ENCODE data around the gene ELP4. TPM values are rescaled to one million over a fixed set of nuclear protein-coding genes. Genes with fewer than 3 reads are reported as not detected.

The ELP4 gene
- total RNA-seq, 1 experiment from 2014 or later, result 24.6 TPM

GRCh38 chr11:31808721-31809540, 299.4 kb downstream of the ELP4 start:
- no peak for DNase-seq (ENCODE audit: low spot score)

GRCh38 chr11:31809541-31809856, 299.9 kb downstream of the ELP4 start:
- DNase-seq (ENCODE audit: low spot score), result no peak

DNA sequence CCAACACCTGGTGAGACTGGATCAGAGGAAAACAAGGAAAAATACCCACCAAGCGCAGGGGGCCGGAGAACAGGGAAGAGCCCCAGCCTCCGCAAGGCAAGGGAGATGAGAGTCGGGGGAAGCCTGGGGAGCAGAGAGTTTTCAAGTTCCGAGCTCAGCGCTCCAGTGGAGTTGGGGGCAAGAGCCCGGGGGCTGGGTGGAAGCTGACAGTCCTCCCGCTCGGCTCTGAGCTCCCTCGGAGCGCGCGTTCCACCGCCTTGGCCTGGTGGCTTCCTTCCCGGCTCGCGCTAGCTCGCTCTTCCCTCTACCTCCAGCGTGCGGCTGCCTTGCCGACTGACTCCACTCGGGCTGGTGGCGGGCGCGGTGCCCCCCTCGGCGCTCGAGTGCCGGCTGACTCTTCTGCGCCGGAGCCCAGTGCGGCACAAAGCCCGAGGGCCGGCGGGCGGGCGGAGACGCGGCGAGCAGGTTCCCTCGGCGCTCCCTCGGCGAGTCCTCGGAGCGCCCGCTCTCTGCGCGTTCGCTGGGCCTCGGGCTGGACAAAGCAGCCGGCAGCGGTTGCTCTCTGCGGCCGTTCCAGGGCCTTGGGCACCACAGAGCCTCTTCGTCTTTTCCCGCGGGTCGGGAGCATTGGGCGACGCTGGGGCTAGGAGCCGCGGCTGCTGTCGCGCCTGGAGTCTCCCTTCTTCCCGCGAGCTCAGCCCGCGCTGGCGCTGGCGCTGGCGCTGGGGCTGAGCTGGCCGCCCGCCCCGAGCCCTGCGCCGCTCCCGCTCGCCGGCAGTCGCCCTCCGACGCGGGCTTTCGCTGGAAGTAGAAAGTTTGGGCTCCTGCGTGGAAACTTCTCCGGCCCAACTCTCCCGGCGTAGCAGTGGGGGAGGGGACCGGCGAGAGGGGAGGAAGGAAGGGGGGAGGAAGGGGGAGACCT, 300.6 kb downstream of the ELP4 start:
- DNase-seq (ENCODE audit: low spot score), result no peak

DNA sequence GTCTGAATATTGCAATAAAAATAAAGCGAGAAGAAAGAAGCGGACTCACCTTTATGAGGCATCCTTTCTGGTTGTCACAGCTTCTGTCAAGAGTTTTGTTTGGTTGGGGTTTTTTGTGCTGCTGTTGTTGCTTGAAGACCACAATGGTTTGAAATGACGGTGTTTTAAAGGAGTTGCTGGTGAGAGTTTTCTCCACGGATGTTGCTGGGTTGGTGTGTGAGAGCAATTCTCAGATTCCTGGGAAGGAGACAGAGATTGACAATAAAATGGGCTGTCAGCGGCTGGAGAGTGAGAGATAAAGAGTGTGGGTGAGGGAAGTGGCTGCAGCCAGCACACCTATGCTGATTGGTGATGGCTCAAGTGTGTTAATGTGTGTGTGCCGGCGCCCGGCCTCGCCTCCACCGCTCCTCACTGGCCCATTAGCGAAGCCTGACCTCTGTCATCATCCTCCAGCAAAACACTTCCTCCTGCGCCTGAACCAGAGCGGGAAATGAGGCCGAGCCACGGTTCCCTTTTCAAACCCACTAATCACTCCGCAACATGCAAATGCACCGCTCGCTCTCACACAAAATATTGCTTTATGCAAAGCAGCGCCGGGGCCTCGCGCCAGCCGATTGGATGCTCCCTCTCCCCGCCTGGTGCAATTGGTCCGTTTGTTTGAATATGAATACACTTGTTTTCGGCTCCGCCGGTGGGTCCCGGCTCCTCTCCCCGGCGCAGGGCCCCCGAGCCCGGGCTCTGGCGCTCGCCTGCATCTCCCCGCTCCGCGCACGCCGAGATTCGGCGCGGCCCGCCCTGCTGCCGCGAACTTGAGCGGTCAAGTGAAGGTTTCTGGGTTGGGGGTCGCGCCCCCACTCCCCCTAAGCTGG, 301.4 kb downstream of the ELP4 start, which contains the start of gene PAX6:
PAX6 (minus strand) TSS at position 544 of the 869 bp plus-strand sequence. CDS start 4,911 bp downstream, outside the sequence.
- DNase-seq (ENCODE audit: low spot score), result no peak

DNA sequence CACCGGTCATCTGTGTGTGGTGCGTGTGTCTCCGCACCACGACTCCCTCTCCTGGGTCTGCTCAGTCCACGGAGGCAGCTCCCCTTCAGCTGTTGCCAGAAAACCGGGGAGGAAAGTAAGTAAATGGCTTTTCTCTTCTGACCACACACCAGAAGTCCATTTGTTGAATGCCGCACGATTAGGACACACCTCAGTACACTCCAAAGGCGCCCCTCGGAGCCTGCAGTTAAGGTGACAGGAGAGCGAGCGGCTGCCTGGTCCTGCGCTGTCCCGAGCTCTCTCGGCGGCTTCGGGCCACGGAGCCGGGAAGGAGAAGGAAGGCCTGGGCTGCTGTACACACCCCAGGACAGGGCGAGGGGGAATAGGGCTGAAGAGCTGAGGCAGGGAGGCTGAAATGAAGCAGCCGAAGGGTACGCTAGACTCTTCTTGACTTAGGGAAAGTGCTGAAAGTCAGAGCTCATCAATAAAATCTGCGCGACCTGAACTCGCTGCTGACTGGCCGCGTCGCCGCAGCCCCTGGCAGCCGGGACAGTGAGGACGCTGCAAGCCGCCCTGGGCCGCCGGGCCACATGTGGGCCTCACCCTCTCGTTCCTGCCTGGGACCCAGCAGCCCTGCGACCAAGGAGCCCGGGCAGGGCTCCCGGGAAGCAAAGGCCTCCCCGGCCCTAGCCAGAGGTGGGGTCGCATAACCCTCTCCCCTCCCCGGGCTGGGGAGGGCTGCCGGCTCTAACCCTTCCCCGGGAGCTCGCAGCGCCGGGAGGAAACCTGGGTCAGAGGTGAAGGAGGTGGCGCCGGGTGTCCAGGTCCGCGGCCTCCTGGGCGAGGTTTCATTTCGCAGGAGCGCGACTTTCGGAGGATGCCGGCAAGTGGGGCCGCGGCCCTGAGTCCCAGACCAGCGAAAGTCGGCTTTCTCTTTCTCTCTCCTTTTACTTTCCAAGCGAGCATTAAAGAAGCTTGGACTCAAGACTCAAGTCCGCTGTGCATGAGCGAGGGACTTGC, 303.1 kb downstream of the ELP4 start:
- DNase-seq (ENCODE audit: low spot score), result no peak

- DNase-seq (ENCODE audit: low spot score), result no peak
These were observed 304.0 kb downstream of the ELP4 start for GRCh38 chr11:31813391-31814175.

DNA sequence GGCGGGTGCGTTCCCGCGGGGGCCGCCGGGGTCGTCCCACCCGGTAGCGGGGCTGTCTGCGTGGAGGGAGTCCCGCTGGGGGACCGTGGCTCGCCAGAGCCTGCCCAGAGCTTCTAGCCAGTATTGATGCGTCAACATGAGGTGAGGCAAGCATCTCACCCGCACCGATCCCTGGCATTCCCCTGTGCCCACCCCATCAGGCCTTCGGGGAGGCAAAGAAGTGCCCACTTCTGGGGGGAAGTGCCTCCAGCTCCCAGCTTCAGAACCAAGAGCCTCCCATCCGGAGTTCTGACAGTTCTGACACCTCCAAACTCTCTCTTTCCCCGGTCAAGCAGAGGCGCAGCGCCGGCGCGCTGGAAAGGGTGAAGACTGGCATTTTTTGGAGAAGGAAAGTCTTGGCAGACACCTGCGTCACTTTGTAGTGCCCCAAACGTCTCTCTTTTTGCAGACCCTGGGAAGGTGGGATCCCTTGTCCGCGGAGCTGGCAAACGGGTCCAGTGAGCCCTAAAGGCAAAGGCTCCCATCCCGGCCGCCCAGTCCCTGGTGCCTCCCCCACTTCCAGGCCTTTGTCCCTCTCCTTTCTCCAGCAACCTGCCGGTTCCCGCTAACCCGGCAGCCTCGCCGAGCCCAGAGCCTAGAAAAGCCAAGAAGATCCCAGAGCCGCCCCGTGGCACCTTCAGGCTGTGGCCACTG, 304.8 kb downstream of the ELP4 start:
- DNase-seq (ENCODE audit: low spot score), result no peak

DNA sequence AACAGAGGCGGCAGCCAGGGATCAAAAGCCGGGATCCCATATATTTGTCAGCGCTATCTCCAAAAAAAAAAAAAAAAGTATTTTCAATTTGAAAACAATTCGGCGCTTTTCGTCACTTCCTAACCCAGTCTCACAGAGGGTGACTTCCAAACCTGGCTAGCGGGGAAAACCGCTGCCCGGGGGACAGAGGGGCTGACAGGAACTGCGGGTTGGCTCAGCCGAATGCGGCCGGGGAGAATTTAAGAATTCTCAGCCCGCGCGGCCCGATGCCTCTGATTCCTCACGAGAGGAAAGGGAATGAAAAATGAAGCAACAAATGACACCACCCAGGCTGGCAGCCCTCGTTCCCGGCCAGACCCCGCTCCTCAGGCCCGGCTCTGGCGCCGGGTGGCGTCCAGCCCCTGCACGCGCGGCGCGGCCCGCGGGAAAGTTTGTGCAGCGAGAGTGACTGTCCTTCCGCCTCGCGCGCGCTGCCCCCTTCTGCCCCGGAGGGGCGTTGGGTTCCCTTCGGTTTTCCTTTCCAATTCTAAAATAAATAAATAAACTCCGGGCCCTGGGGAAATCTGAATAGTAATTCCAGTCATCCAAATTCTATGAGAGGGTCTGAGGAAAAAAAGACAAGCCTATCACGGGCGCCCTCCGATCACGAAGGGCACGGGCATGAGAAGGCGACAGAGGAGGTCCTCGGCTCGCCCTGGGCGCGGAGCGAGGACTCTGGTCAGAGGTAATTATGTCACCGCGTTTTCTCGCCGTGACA, 306.3 kb downstream of the ELP4 start:
- no peak for DNase-seq (ENCODE audit: low spot score)

DNA sequence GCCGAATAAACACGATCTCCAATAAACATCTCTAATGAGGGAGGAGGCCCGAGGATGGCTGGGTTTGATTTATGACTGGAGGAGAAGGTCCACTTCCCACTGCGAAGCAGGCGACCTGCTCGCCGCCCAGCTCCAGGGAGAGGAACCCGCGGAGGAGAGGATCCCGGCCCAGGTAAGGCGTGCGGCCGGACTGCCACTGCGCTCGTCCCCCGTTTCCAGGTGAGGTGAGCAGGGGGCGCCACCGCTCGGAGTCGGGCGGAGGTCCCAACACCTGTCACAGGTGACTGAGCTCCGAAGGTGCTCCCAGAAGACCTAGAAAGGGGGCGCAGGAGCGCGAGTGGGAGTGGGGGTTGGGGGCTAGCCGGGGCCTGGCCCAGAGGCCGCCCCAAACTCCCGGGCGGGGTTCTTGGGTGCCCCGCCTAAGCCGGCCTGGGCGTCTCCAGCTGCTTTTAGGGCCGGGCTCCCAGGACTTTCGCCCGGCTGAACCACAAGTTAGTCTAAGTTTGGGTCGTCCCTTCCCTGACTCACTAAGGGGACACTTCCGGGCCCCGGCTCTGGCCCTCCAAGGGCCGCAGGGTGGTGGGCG, 307.0 kb downstream of the ELP4 start:
- DNase-seq (ENCODE audit: low spot score), result no peak

DNA sequence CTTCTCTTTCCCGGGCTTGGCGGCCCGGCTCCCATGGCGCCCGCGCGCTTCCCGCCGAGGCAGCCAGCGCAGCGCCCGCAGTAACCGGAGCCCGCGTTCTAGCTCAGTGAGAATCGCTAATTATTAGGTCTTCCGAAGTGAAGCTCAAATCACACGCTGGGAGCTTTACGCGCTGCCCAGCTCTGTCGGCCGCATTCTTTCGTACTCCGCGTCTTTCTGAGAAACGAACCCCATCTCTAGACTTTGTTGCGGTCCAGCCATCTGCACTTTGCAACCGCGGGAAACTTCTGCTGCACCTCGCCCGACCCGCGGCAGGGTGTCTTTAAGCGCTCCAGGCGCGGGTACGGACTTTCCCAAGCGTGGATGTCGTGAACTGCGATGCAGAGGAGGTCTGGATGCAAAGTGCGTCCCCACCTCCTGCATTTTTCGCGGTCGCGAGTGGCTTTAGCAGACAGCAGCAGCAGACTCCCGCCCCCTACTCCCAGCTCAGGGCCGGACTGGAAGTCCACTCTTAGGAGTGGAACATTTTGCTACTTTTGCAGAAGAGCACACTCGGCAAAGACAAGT, 307.6 kb downstream of the ELP4 start:
- DNase-seq (ENCODE audit: low spot score), result no peak

DNA sequence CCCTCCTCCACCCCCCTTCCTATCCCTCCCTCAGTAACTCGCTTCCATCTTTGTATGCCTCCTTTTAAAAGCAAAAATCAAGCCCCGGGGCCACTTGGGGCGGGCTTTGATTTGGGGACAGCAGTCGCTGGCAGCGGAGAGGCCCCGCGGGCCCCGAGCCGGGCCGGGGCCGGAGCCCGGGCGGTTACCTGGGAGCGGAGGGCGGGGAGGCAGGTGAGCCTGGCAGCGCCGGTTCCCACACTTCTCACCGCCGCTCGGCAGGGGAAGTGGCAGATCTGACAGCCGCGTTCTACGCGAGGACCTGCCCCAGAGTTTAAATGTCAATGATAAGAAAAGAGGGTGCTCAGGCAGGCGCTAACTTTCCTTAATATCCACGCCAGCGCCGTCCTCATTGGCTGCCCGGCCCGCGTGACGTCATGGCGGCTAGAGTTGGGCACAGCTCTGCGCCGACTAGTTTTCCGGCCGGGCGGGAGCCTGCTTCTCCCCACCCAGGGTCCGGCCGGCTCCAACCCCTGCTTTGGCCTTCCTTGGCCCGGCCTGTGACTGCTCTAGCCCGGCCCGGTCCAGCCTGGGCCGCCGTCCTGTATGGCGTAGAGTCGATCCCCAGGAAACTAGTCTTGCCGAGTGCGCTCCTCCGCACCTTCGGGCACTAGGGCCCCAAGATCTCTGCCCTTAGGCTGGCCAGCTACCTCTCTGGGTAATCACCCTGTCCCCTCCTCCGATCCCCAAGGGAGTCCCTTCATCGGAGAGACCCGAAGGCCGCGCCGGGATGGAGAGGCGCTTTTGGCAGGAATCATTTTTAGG, 308.3 kb downstream of the ELP4 start:
- no peak for DNase-seq (ENCODE audit: low spot score)

- DNase-seq (ENCODE audit: low spot score), result no peak
These were observed 308.8 kb downstream of the ELP4 start for GRCh38 chr11:31818425-31818755.

DNA sequence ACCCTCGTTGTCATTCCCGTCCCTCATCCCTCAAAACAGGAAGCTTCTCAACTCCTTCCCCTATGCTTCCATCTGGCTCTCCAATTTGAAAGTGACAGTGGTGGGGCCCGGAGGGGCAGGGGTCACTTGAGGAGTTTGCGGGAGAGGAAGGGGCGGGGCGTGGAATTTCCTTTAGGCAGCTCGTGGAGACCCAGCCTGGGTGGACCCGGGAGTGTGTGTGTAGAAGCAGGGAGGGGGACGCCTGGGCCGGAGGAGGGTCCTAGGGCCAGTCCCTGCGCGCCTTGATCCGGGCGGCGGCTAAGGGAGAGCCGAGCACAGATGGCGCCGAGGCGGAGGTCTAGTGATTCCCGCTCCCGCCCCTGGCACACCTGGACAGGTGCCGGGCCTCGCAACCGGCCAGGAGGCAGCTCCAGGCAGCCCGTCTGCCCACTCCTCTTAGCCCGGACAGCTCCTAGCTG, 309.3 kb downstream of the ELP4 start:
- no peak for DNase-seq (ENCODE audit: low spot score)

- no peak for DNase-seq (ENCODE audit: low spot score)
These were observed 310.3 kb downstream of the ELP4 start for GRCh38 chr11:31819621-31820437.

DNA sequence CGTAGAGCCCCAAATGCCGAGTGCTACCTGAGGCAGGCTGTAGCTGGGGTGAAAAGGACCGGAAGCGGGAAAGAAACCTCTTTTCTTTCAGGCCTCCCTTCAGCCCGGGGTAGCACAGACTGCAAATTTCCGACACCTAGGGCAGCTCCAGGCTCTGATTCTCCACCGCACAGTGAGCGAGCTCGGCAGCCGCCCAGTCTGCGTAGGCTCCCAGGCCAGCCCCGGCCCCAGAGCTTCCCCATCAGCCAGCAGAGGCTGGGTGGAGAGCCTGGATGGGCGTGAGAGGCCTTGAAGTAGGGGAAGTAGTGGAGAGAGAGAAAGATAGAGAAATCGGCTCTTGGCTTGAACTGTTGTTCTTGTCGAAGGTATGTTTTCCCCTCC, 310.9 kb downstream of the ELP4 start:
- DNase-seq (ENCODE audit: low spot score), result no peak

GRCh38 chr11:31821235-31821764, 311.7 kb downstream of the ELP4 start:
- no peak for DNase-seq (ENCODE audit: low spot score)
